Measurements from ENCODE around the gene FOXD2.

FOXD2 gene

DNA sequence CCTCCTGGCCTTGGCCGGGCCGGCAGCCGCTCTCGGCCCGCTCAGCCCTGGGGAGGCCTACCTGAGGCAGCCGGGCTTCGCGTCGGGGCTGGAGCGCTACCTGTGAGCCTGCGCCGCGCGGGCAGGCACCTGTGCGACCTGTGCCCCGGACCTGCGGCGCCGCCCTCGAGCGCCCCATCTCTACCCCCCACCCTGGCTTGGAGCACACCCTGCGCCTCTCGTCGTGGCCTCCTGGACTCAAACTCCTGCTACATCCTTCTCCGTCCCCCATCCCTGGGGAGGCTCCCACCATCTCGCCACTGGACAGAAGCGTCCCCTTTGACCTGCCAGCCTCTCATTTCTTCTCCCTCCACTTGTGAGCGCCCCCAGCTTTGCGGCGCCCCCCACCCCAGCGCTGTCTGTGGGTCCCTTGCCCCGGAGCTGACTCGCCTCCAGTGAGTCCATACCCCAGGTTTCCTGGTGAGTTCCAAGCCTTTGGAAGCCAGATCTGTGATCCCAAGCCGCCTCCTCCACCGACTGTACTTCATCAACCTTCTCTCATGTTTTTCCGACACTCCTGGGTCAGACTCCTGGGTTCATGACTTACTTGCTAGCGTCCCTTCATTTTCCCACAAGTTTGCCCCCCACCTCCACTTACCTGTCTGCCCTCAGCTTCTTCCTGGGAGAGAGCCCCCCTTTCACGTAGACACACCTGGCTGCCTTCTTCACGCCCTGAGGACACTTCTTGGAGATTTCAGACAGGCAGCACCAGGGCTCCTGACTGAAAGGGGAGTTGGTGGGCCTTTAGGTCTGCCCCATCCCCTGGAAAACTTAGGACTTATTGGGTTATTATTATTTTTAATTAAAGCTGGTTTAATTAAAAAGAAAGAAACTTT is 20.4 kb upstream of the FOXD2 start:
- DNase-seq, result no peak

- DNase-seq, result no peak
These were observed 19.7 kb upstream of the FOXD2 start for GRCh38 chr1:47418122-47418521.

GRCh38 chr1:47418681-47419325 is 19.0 kb upstream of the FOXD2 start:
- no peak for DNase-seq

GRCh38 chr1:47420547-47420946 is 17.3 kb upstream of the FOXD2 start:
- DNase-seq, result no peak

DNA sequence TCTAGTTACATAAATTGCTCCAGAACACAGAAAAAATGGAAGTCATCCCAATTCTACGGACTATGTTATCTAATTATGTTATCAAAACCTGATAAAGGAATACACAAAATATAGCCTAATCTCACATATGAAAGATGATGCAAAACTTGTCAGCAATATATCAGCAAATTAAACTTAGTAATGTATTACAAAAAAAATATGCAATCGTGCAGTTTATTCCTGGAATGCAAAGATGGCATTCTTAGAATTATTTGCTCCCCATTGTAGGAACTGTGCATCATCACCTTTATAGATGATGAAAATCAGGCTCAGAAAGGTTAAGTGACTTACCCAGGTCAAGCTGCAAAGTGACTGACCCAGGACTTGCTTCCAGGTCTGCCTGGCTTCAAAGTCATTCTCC is 14.0 kb upstream of the FOXD2 start:
- no peak for DNase-seq

GRCh38 chr1:47424336-47424982 is 13.4 kb upstream of the FOXD2 start:
- DNase-seq, result no peak

GRCh38 chr1:47431534-47431933 is 6.3 kb upstream of the FOXD2 start:
- DNase-seq, result no peak

DNA sequence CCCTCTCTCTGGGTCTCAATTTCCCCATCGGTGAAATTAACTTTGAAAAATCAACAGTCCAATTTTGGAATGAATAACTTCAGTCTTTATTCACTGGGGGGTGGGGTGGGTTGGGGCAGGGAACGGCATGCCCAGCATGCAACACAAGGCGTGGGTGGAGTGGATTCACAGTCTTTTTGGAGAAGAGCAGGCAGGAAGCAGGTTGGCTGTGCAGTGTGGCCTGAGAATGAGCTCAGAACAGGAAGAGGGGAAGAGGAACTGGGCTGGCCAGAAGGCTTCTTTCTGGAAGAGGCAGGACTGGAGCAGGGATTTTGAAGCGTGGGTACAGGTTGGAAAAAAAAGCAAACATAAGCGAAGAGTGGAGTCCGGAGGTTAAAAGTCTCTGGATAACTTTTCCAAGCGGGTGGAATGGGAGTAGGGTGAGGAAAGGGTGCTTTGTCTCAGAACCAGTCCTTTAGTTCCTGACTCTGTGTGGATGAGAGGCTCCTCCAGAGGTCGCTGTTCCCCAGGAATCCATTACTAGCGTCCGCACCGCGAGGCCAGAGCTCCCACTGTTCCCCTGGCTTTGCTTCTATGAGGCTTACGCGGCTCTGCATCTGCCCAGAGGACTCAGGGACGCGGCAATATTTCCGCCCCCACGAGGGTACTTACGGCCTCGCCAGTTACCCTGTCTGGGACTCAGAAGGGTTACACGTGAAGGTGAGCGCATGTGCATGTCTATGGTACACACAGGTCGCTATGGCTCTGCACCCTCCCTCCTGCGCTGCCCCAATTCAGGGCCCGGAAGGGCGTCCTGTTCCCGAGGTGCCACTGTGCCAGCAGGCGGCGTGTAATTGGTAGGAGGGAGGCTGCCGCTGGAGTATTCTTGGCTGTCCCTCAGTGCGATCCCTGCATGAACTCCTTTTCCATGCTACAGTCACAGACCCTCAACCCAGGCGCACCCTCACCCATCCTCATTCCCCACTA is 5.5 kb upstream of the FOXD2 start:
- DNase-seq, result peak; percentile 74

GRCh38 chr1:47433037-47433421 is 4.8 kb upstream of the FOXD2 start:
- no peak for DNase-seq

DNA sequence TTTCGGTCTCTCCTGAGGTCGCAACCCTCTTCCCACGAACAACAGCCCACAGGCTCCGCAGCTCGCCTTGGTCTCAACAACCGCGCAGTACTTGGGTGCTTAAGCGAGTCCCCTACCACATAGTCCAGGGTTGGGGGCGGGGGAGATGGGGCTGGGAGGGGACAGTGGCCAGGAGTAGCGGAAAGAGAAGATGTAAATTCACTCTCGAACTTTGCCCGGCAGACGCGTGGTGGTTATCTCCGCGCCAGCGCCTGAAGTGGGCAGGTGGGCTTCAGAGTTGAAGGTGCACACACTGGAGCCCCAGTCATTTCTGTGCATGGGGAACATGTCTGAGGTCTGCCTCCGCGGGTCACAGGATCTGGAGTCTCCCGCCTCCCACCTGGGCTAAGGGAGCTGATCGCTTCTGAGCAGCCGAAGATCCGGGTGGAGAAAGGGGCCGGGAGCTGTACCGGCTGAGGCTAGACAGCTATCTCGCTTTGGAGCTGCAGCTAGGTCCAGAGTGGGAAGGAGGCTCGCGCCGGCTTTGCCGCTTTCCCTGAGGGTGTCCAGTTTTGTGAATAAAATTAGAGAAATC is 4.3 kb upstream of the FOXD2 start:
- no peak for DNase-seq

DNA sequence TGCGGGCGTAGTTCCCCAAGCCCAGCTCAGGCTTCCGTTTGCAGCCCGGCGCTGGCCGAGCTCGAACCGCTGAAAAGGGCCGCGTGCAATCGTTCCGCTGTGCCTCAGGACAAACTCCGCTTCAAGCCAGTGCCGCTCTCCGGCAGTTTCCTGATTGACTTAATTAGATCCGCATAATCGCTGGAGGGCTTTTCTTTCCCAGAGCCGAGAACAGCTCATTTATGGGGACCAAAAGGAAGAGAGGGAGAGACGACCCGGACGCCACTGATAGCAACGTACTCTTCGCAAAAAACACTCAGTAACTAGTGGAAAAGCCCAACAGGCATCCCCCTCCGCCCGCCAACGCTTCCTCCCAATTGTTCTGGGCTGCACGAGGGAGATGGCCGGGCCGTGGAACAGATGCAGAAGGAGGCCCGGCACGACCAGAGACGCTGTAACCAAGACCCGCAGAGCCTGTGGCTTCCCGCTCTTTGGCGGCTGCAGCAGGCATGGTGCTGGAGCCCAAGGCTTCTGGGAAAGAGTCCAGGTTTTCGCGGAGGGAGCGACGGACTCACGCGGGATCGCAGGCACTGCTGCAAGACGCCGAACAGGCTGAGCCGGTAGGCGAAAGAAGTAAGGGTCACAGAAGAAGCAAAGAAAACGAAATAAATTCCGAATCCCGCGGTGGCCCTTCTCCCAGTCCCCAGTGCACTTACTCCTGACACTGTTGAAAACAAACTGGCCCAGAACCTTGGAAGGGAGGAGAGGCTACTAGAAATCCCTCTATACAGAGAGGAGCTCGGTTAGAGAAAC is 3.6 kb upstream of the FOXD2 start:
- DNase-seq, result no peak

DNA sequence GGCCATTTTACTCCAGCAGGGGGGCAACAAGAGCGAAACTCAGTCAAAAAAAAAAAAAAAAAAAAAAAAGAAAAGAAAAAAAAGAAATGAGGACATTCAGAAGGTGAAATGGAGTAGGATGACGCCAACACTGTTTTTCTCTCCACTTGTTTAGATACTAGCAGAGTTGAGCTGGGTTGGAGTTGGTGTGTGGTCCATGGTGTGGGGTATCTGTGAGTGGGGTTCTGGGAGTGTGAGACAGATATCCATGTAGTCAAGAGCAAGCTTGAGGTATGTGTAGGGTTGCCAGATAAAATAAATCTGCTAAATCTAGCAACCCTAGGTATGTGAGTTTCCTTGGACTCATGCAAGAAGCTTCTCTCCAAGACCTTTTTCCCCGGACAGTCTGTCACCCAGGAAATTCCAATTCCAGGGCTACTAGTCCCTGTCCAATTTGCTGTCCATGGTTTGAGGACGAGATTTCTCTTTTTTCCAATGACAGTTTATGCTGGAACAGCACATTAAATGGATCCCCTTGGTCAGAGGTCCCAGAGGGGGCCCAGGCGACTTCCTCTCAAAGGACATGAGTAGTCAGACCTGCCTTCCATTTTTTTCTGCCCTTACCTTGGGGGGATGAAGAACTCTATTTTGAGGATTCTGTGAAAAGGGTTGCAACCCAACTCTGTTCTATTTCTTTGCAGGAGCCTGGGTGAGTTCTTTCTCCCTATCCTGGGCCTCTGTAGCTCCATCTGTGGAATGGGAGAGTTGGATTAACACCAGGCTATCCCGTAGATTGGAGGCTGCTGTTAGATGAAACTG is 2.1 kb upstream of the FOXD2 start:
- DNase-seq, result no peak

DNA sequence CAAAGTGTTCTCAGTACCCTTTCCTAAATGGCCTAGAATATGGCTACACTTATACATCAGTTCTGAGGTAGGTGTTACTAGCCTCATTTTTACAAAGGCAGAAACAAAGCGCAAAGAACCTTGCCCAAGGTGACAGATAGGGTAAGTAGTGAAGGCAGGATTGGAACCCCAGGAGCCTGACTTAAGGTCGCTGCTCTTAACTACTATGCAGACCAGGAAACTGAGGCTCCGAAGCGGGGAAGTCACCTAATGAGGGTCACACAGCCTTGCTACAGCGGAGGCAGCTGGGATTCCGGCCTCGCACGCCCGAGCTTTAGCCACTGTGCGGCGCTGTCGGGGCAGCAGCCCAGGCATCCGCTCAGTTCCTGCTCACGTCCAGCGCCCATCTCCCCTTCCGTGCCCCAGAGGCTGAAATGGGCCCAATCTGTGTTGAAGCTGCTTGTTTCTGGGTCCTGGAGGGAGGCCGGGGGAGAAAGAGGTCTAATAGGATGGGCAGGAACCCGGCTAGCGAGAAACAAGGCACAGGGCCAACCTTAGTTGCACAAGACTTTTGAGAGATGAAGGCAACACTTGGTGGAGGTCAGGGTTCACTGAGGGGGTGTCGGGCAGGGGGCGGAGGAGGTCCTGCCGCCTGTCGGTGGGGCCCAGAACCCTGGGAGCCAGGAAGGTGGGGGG is 1.4 kb upstream of the FOXD2 start:
- DNase-seq, result peak; percentile 87

- DNase-seq, result peak; percentile 51
These were observed 831 bp upstream of the FOXD2 start for GRCh38 chr1:47436979-47437446.

GRCh38 chr1:47438165-47439016 is 547 bp downstream of the FOXD2 start:
- peak; percentile 40 for DNase-seq

DNA sequence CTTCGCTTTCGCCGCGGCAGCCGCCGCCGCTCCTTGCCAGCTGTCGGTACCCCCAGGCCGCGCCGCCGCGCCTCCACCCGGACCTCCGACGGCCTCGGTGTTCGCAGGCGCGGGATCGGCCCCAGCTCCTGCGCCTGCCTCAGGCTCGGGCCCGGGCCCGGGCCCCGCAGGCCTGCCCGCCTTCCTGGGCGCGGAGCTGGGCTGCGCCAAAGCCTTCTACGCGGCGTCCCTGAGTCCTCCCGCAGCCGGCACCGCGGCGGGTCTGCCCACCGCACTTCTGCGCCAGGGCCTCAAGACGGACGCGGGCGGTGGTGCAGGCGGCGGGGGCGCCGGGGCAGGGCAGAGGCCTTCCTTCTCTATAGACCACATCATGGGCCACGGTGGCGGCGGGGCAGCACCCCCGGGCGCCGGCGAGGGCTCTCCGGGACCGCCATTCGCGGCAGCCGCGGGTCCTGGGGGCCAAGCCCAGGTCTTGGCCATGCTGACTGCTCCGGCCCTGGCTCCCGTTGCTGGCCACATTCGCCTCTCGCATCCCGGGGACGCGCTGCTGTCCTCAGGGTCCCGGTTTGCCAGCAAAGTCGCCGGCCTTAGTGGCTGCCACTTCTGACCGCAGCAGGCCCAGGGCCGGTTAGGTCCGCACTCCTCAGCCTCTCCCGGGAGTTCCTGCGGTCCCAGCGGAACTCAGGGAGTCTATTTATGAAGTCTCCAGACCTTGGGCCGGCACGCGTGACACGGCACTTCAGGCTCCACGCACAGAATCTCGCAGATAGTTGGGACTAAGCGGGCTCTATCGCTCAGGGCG is 1.4 kb downstream of the FOXD2 start:
- no peak for DNase-seq

DNA sequence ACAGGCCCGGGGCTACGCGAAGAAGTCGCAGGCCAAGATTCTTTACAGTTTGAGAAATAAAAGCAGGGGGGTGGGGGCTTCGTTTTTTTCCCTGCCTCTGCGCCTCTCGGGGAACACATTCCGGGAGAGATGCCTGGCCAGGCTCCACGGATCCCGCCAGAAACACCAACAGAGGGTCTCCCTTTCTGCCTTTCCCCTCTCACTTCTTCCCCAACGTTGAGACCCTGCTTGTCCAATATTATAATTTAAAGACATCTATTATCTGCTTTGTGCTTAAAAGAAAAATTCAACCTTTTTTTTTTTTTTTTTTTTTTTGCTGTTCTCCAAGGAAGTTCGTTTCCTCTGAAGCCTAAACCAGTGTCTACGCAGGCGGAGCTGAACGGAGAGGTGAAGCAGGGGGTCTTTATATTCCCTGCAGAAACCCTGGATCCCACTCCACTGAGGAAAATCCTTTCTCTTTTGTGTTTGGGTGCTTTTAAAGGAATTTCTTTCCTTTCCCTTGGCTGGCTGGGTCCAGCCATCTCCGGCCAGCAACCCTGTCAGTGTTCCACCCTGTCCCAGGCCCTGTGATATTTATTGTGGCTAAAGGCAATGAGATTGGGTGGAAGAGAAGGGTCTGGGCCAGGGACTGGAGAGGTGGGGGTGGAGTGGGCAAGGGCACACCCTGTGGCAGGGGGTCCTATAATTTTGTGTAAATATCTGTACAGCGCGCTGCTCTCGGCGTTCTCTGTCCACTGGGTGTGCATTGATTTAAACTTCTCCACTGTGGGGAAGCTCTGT is 2.2 kb downstream of the FOXD2 start:
- no peak for DNase-seq

Data from stimulated activated CD4-positive, alpha-beta T cell treated with anti-CD3 and anti-CD28 coated beads, Interleukin-15, amount 100 ng/mL, for 24 hours (primary cell).